ENCODE results near the gene SKA1.
"Not testable (repeated sequence)": the region's sequence is repeated elsewhere in the genome, so short reads cannot be mapped to it uniquely, and the experiment has no call there.

Gene SKA1

DNA sequence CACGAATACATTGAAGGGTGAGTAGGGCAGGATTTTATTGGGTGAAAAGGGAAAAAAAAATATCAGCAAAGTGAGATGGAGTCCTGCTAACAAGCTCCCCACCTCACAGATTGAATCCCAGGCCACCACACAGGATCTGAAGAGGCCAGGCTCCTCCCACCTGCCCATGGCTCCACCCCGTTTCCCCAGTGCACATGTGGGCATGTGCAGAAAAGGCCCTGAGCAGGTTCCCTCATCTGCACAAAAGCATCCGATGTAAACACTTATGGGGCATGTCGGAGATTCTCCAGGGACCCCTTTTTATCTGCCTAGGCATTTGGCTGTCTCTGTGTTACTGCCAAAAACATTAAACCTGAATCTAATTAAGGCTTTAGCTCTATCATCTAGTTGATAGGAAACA, 35.2 kb downstream of the SKA1 start:
- Histone ChIP-seq H3K27me3 (ENCODE audit: insufficient read depth, poor library complexity, severe bottlenecking) (peaks cover 10% of the 10 kb centered on the region), H3K27ac (replicated peaks) (no peak overlapping the region), H3K4me3 (replicated peaks; ENCODE audit: insufficient read depth, low read length) (no peak overlapping the region)
- TF ChIP-seq, protein P1, sequence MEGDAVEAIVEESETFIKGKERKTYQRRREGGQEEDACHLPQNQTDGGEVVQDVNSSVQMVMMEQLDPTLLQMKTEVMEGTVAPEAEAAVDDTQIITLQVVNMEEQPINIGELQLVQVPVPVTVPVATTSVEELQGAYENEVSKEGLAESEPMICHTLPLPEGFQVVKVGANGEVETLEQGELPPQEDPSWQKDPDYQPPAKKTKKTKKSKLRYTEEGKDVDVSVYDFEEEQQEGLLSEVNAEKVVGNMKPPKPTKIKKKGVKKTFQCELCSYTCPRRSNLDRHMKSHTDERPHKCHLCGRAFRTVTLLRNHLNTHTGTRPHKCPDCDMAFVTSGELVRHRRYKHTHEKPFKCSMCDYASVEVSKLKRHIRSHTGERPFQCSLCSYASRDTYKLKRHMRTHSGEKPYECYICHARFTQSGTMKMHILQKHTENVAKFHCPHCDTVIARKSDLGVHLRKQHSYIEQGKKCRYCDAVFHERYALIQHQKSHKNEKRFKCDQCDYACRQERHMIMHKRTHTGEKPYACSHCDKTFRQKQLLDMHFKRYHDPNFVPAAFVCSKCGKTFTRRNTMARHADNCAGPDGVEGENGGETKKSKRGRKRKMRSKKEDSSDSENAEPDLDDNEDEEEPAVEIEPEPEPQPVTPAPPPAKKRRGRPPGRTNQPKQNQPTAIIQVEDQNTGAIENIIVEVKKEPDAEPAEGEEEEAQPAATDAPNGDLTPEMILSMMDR (IDR thresholded peaks at IDR 0.05; ENCODE audit: insufficient read depth, low read length) = no peak
- no peak for TF ChIP-seq SPI1 (IDR thresholded peaks at IDR 0.05; ENCODE audit: borderline replicate concordance, low read depth)
- TF ChIP-seq POLR2AphosphoS5 (IDR thresholded peaks at IDR 0.05; ENCODE audit: low read depth) = no peak
- TF ChIP-seq, protein P2, sequence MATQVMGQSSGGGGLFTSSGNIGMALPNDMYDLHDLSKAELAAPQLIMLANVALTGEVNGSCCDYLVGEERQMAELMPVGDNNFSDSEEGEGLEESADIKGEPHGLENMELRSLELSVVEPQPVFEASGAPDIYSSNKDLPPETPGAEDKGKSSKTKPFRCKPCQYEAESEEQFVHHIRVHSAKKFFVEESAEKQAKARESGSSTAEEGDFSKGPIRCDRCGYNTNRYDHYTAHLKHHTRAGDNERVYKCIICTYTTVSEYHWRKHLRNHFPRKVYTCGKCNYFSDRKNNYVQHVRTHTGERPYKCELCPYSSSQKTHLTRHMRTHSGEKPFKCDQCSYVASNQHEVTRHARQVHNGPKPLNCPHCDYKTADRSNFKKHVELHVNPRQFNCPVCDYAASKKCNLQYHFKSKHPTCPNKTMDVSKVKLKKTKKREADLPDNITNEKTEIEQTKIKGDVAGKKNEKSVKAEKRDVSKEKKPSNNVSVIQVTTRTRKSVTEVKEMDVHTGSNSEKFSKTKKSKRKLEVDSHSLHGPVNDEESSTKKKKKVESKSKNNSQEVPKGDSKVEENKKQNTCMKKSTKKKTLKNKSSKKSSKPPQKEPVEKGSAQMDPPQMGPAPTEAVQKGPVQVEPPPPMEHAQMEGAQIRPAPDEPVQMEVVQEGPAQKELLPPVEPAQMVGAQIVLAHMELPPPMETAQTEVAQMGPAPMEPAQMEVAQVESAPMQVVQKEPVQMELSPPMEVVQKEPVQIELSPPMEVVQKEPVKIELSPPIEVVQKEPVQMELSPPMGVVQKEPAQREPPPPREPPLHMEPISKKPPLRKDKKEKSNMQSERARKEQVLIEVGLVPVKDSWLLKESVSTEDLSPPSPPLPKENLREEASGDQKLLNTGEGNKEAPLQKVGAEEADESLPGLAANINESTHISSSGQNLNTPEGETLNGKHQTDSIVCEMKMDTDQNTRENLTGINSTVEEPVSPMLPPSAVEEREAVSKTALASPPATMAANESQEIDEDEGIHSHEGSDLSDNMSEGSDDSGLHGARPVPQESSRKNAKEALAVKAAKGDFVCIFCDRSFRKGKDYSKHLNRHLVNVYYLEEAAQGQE (IDR thresholded peaks at IDR 0.05; ENCODE audit: insufficient replicate concordance, low read depth) = no peak
- TF ChIP-seq GABPA (IDR thresholded peaks at IDR 0.05; ENCODE audit: low read depth) = no peak
- DNase-seq (ENCODE audit: low read depth in 1 of 2, low spot score in 1 of 2) = no peak

DNA sequence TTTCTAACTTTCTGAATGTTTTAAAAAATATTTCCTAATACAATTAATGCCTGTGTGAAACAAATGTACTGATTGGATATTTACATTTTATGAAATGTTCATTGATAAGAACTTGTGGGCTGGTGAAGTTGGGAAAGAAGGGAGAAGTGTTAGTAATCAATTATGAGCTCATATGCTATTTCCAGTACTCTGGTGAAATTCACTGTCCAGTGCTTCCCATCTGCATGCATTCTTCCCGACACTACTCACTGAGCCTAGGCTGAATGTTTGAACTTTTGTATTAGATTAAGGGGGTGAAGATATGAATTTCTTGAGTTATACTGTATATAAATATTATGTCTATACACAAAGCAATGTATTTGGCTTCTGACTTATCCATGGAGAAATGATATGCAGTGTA, 36.0 kb downstream of the SKA1 start:
- no peak for TF ChIP-seq SPI1 (IDR thresholded peaks at IDR 0.05; ENCODE audit: borderline replicate concordance, low read depth)
- TF ChIP-seq GABPA (IDR thresholded peaks at IDR 0.05; ENCODE audit: low read depth) = no peak
- TF ChIP-seq, protein P1 (IDR thresholded peaks at IDR 0.05; ENCODE audit: insufficient read depth, low read length) = no peak
- TF ChIP-seq POLR2AphosphoS5 (IDR thresholded peaks at IDR 0.05; ENCODE audit: low read depth) = no peak
- TF ChIP-seq, protein P2 (IDR thresholded peaks at IDR 0.05; ENCODE audit: insufficient replicate concordance, low read depth) = no peak
- no peak for DNase-seq (ENCODE audit: low read depth in 1 of 2, low spot score in 1 of 2)
- H3K27ac ChIP-seq (replicated peaks) = no peak overlapping the region
- peaks cover 13% of the 10 kb centered on the region for H3K27me3 ChIP-seq (ENCODE audit: insufficient read depth, poor library complexity, severe bottlenecking)
- H3K4me3 ChIP-seq (replicated peaks; ENCODE audit: insufficient read depth, low read length) = no peak overlapping the region

DNA sequence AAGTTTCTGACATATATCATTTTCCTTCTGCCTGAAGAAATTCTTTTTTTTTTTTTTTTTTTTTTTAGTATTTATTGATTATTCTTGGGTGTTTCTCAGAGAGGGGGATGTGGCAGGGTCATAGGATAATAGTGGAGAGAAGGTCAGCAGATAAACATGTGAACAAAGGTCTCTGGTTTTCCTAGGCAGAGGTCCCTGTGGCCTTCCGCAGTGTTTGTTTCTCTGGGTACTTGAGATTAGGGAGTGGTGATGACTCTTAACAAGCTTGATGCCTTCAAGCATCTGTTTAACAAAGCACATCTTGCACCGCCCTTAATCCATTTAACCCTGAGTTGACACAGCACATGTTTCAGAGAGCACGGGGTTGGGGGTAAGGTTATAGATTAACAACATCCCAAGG, 42.0 kb downstream of the SKA1 start:
- not testable (repeated sequence) for DNase-seq (ENCODE audit: low read depth in 1 of 2, low spot score in 1 of 2); H3K27ac ChIP-seq (replicated peaks); H3K4me3 ChIP-seq (replicated peaks; ENCODE audit: insufficient read depth, low read length)

DNA sequence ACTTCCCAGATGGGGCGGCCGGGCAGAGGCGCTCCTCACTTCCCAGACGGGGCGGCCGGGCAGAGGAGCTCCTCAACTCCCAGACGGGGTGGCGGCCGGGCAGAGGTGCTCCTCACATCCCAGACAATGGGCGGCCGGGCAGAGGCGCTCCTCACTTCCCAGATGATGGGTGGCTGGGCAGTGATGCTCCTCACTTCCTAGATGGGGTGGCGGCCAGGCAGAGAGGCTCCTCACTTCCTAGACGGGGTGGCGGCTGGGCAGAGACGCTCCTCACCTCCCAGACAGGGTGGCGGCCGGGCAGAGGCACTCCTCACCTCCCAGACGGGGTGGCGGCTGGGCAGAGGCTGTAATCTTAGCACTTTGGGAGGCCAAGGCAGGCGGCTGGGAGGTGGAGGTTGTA, 42.9 kb downstream of the SKA1 start:
- DNase-seq (ENCODE audit: low read depth in 1 of 2, low spot score in 1 of 2); H3K27ac ChIP-seq (replicated peaks); H3K27me3 ChIP-seq (ENCODE audit: insufficient read depth, poor library complexity, severe bottlenecking); H3K4me3 ChIP-seq (replicated peaks; ENCODE audit: insufficient read depth, low read length): not testable (repeated sequence)

More for the DNA sequence above, 42.0 kb downstream of the SKA1 start:
- H3K27me3 ChIP-seq (ENCODE audit: insufficient read depth, poor library complexity, severe bottlenecking) = not testable (repeated sequence)

DNA sequence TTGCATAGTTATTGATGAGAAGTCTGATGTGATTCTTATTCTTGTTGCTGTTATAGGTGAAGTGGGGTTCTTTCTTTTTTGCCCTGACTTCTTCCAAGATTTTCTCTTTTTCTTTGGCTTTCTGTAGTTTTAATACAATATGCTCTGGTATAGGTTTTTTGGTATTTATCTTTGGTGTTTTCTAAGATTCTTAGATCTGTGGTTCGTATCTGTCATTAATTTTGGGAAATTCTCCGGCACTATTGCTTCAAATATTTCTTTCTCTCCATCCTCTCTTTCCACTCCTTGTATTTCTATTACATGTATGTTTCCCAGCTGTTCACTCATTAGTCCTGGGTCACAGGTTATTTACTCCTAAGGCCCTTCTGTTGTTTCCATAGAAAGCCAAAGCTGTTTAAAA, 43.8 kb downstream of the SKA1 start:
- DNase-seq (ENCODE audit: low read depth in 1 of 2, low spot score in 1 of 2) = no peak
- TF ChIP-seq, protein P1 (IDR thresholded peaks at IDR 0.05; ENCODE audit: insufficient read depth, low read length) = no peak
- TF ChIP-seq SPI1 (IDR thresholded peaks at IDR 0.05; ENCODE audit: borderline replicate concordance, low read depth) (no peak), GABPA (IDR thresholded peaks at IDR 0.05; ENCODE audit: low read depth) (no peak), POLR2AphosphoS5 (IDR thresholded peaks at IDR 0.05; ENCODE audit: low read depth) (no peak)
- TF ChIP-seq, protein P2 (IDR thresholded peaks at IDR 0.05; ENCODE audit: insufficient replicate concordance, low read depth) = no peak
- no peak overlapping the region for H3K4me3 ChIP-seq (replicated peaks; ENCODE audit: insufficient read depth, low read length)
- peaks cover 3% of the 10 kb centered on the region for H3K27me3 ChIP-seq (ENCODE audit: insufficient read depth, poor library complexity, severe bottlenecking)
- H3K27ac ChIP-seq (replicated peaks) = no peak overlapping the region

Measured in HL-60 (cell line).